Astrocyte of the hippocampus (primary cell): ENCODE results near the gene ALG2.

Experiments
- DNase-seq: peaks from one replicate; pipeline ENCODE4 v3.0.0; 2011; ENCODE audit warnings: low read depth, low spot score

ALG2 gene

DNA sequence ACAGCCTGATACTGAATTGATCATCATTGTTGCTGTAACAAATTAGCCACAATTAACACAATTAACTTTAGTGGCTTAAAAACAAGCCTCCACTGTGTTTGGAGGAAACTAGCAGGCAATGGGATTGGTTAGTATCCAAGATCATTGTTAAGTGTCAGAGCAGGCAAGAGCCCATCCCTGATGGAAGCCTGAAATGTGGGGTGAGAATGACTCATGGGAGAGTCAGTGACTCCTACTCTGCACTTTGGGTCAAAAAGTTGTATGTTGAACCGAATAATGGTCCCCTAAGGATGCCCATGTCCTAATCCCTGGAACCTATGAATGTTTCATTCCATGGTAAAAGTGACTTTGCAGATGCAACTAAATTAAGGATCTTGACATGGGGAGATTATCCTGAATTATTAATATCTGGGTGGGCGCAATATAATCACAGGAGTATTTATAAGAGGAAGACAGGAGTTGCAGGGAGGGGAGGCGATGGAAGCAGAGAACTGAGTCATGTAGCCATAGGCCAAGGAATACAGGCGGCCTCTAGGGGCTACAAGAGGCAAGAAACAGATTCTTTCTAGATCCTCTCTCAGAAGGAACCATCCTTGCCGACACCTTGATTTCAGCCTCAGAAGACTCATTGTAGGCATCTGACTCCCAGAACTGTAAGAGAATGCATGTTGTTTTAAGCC is 28.8 kb downstream of the ALG2 start:
- DNase-seq: no peak

DNA sequence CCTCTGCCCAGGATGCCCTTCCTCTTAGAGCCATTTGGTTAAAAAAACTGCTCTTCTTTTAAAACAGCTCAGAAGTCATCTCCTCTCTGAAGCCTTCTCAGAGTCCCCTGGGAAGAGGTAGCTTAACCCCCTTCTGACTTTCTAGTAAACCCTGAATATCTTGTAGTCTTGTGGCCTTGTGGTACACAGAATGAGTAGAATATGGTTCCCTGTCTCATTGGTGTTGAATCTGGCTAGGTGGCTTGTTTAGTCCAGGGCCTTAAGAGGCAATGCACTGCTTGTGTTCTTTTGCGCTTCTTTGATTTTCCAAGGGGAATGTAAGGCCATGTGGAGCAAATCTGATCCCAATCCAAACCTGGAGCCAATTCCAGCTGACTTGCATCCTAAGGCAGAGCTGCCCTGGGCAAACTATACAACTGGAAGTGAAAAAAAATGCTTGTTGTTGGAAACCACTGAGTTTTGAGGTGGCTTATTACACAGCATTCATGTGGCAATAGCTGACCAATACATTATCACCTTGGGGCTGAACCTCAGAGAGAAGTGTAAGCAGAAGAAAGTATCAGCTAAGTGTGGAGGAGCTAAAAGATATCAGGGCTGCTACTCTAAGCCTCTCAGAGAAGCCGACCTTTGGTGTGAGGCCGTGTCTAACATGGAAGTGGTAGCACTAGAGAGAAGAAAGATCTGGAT is 31.0 kb downstream of the ALG2 start:
- no peak for DNase-seq

- no peak for DNase-seq
Observed at GRCh38 chr9:99189887-99190596, 31.7 kb downstream of the ALG2 start.

GRCh38 chr9:99189186-99189585 is 32.6 kb downstream of the ALG2 start:
- DNase-seq: no peak

DNA sequence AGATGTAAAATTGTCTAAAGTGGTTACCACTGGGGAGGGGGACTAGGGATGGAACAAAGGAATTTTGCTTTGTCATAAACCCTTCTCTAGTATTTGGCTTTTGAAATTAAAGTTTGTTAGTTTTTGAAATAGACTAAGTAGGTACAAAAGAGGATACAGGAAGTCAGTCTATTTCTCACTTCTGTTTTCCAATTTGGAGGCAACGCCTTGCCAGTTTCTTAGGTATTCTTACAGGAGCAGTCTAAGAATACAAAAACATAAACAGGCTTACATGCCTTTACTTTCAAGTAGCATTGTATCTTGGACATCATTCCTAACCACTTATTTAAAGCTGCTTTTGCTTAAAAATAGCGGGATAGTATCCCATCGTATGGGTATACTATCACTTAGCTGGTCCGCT is 34.4 kb downstream of the ALG2 start:
- no peak for DNase-seq

GRCh38 chr9:99185934-99186333 is 35.8 kb downstream of the ALG2 start:
- DNase-seq: no peak

DNA sequence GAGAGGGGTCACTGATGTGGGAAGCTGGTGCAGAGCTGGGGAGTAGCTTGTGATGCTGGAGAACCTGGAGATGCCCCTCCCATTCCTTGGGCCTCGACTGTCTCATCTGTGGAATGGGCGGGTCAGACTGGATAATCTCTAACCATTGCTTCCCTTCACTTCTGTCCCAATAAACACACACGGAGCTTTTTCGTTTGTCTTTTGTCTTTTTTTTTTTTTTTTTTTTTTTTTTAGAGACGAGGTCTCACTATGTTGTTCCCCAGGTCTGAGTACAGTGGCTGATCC is 36.5 kb downstream of the ALG2 start:
- DNase-seq: no peak

- peak; percentile 95 for DNase-seq
Observed at GRCh38 chr9:99184475-99185347, 37.0 kb downstream of the ALG2 start.

GRCh38 chr9:99184110-99184474 is 37.6 kb downstream of the ALG2 start:
- DNase-seq: no peak

- DNase-seq: no peak
Observed at GRCh38 chr9:99183616-99184015, 38.1 kb downstream of the ALG2 start.

GRCh38 chr9:99182356-99182755 is 39.4 kb downstream of the ALG2 start:
- DNase-seq: no peak

DNA sequence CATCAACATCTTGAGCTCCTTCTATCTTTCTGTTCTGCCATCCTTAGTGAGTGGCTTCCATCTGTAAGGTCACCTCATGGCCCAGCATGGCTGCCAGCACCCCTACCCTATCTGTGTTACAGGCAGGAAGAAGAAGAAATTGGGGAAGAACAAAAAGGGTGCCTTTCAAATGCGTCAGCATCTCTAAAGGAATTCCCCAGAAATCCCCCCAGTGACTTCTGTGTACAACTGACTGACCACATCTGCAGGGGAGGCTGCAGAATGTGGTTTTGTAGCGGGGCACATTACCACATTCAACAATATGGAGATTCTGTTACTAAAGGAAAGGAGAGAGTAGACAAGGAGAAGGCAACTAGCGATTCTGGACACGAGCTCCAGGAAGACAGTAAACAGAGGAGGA is 40.1 kb downstream of the ALG2 start:
- DNase-seq: peak; percentile 83

- DNase-seq: no peak
Observed at GRCh38 chr9:99181206-99181605, 40.5 kb downstream of the ALG2 start.

GRCh38 chr9:99180662-99181061 is 41.1 kb downstream of the ALG2 start:
- DNase-seq: no peak

DNA sequence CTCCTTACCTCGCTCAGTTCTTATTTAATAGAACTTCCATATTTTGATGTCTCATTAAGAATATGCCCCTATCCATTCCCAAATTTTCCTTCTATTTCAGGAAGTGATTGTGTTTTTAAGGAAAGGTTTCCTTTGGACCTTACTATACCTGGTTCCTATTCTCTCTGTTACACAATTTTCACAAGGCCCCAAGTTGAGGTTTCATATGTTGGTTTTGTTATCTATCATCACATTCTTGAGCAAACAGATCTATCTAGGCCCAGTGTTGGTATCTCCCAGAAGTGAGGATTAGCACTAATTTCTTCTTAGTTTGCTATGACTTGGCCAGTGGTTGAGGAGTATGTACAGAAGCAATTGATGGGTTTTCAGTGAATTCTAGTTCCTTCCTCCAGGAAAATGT is 41.5 kb downstream of the ALG2 start:
- no peak for DNase-seq

GRCh38 chr9:99178912-99179872 is 42.5 kb downstream of the ALG2 start:
- DNase-seq: no peak

GRCh38 chr9:99177576-99178366 is 44.0 kb downstream of the ALG2 start:
- no peak for DNase-seq

GRCh38 chr9:99176527-99177013 is 45.2 kb downstream of the ALG2 start:
- DNase-seq: no peak

- no peak for DNase-seq
Observed at GRCh38 chr9:99173570-99174504, 47.9 kb downstream of the ALG2 start.
